SK-N-SH (cell line): Measurements from ENCODE around the gene DDX52.

ENCODE experiments used
- EP300 ChIP-seq, 2 experiments: IDR thresholded peaks; 2 replicates each; pipeline versions ENCODE4 v1.4.0 to v1.6.1; 2012; ENCODE audit warnings: borderline replicate concordance in 1 of 2, low read depth in 1 of 2, low read length in 1 of 2
- GABPA ChIP-seq: IDR thresholded peaks from 2 replicates; pipeline ENCODE4 v1.4.0; 2012; ENCODE audit warnings: low read depth, mild to moderate bottlenecking
- MEF2A ChIP-seq: IDR thresholded peaks from 2 replicates; pipeline ENCODE4 v1.4.0; 2012; ENCODE audit warnings: low read depth, borderline replicate concordance
- NRF1 ChIP-seq: IDR thresholded peaks from 2 replicates; pipeline ENCODE4 v1.6.1; 2012; ENCODE audit warnings: low read depth, mild to moderate bottlenecking, low read length
- POLR2AphosphoS5 ChIP-seq: IDR thresholded peaks from 2 replicates; pipeline ENCODE4 v1.6.1; 2012; ENCODE audit warnings: low read depth, low read length
- SIN3A ChIP-seq: IDR thresholded peaks from 2 replicates; pipeline ENCODE4 v1.6.1; 2012; ENCODE audit warnings: low read depth, mild to moderate bottlenecking, low read length, moderate library complexity, borderline replicate concordance
- TAF1 ChIP-seq: IDR thresholded peaks from 2 replicates; pipeline ENCODE4 v1.6.1; 2012; ENCODE audit warnings: low read depth, mild to moderate bottlenecking, low read length, moderate library complexity, borderline replicate concordance
- TEAD4 ChIP-seq: IDR thresholded peaks from 2 replicates; pipeline ENCODE4 v1.4.0; 2012; ENCODE audit warnings: mild to moderate bottlenecking, borderline replicate concordance; ENCODE audit not compliant: insufficient read depth
- TF ChIP-seq, protein P1 (sequence below): fragments of 200-600 bp; sonication (generic); IDR thresholded peaks from 2 replicates; pipeline ENCODE4 v1.6.1; 2017; ENCODE audit warnings: antibody characterized with exemption, mild to moderate bottlenecking, moderate library complexity
- TF ChIP-seq, protein P2 (sequence below): IDR thresholded peaks from 2 replicates; pipeline ENCODE4 v1.4.0; 2012; ENCODE audit warnings: low read depth, borderline replicate concordance
- TF ChIP-seq, protein P3 (sequence below): IDR thresholded peaks from 2 replicates; pipeline ENCODE4; 2012
- TF ChIP-seq, protein P4 (sequence below): fragments of 150-350 bp; IDR thresholded peaks from 2 replicates; pipeline ENCODE4 v1.6.1; 2017; ENCODE audit warnings: antibody characterized with exemption, low read length, low read depth, borderline replicate concordance

DNA sequence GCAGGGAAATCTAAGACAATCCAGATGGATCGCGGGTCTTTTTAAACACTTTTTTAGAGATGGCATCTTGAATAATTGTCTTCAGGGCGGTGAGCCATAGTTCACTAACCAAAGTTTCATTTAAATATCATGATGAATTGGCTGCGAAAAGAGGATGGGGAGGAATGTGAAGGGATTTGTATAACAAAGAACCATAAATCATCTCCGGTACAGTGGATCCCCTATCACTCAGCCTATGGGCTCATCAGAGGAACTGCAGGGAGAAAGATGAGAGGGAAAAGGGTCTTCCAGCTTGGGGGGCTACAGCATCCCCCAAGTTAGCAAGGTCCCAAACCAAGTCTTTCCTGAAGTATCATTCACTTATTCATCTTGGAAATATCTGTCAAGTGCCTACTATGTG lies 16.7 kb upstream of the DDX52 start:
- TF ChIP-seq MEF2A (no peak), TAF1 (no peak), SIN3A (no peak), NRF1 (no peak), POLR2AphosphoS5 (no peak), GABPA (no peak), EP300 (IDR thresholded peaks at IDR 0.05; ENCODE audit: borderline replicate concordance in 1 of 2, low read depth in 1 of 2, low read length in 1 of 2) (no peak), TEAD4 (no peak)
- TF ChIP-seq, protein P1, sequence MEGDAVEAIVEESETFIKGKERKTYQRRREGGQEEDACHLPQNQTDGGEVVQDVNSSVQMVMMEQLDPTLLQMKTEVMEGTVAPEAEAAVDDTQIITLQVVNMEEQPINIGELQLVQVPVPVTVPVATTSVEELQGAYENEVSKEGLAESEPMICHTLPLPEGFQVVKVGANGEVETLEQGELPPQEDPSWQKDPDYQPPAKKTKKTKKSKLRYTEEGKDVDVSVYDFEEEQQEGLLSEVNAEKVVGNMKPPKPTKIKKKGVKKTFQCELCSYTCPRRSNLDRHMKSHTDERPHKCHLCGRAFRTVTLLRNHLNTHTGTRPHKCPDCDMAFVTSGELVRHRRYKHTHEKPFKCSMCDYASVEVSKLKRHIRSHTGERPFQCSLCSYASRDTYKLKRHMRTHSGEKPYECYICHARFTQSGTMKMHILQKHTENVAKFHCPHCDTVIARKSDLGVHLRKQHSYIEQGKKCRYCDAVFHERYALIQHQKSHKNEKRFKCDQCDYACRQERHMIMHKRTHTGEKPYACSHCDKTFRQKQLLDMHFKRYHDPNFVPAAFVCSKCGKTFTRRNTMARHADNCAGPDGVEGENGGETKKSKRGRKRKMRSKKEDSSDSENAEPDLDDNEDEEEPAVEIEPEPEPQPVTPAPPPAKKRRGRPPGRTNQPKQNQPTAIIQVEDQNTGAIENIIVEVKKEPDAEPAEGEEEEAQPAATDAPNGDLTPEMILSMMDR: no peak
- TF ChIP-seq, protein P2, sequence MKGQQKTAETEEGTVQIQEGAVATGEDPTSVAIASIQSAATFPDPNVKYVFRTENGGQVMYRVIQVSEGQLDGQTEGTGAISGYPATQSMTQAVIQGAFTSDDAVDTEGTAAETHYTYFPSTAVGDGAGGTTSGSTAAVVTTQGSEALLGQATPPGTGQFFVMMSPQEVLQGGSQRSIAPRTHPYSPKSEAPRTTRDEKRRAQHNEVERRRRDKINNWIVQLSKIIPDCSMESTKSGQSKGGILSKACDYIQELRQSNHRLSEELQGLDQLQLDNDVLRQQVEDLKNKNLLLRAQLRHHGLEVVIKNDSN: no peak
- TF ChIP-seq, protein P3, sequence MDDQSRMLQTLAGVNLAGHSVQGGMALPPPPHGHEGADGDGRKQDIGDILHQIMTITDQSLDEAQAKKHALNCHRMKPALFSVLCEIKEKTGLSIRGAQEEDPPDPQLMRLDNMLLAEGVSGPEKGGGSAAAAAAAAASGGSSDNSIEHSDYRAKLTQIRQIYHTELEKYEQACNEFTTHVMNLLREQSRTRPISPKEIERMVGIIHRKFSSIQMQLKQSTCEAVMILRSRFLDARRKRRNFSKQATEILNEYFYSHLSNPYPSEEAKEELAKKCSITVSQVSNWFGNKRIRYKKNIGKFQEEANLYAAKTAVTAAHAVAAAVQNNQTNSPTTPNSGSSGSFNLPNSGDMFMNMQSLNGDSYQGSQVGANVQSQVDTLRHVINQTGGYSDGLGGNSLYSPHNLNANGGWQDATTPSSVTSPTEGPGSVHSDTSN: no peak
- TF ChIP-seq, protein P4, sequence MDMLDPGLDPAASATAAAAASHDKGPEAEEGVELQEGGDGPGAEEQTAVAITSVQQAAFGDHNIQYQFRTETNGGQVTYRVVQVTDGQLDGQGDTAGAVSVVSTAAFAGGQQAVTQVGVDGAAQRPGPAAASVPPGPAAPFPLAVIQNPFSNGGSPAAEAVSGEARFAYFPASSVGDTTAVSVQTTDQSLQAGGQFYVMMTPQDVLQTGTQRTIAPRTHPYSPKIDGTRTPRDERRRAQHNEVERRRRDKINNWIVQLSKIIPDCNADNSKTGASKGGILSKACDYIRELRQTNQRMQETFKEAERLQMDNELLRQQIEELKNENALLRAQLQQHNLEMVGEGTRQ: no peak
